Esophagus muscularis mucosa (tissue), 4 donors: ENCODE data around the gene CCDC87.

ENCODE experiments used
- EP300 ChIP-seq: sonication (generic); formaldehyde crosslinking; IDR thresholded peaks from one replicate; pipeline ENCODE4 v1.6.1; 2017; ENCODE audit warnings: antibody characterized with exemption
- POLR2A ChIP-seq: fragments of 450-650 bp; IDR thresholded peaks from one replicate; pipeline ENCODE4 v1.6.1; 2017; ENCODE audit warnings: antibody characterized with exemption, moderate library complexity, mild to moderate bottlenecking, low read depth
- TF ChIP-seq, protein P1 (sequence below), 3 experiments: fragments of 200-600 bp in 2 of 3; fragments of 450-650 bp in 1 of 3; sonication (generic) in 2 of 3; IDR thresholded peaks; one replicate each; pipeline ENCODE4 v1.5.1; 2017 to 2019; ENCODE audit warnings: antibody characterized with exemption in 3 of 3, mild to moderate bottlenecking in 2 of 3, moderate library complexity in 1 of 3

GRCh38 chr11:66569076-66569475 is 23.8 kb downstream of the CCDC87 start:
- no peak for TF ChIP-seq POLR2A
- TF ChIP-seq, protein P1, sequence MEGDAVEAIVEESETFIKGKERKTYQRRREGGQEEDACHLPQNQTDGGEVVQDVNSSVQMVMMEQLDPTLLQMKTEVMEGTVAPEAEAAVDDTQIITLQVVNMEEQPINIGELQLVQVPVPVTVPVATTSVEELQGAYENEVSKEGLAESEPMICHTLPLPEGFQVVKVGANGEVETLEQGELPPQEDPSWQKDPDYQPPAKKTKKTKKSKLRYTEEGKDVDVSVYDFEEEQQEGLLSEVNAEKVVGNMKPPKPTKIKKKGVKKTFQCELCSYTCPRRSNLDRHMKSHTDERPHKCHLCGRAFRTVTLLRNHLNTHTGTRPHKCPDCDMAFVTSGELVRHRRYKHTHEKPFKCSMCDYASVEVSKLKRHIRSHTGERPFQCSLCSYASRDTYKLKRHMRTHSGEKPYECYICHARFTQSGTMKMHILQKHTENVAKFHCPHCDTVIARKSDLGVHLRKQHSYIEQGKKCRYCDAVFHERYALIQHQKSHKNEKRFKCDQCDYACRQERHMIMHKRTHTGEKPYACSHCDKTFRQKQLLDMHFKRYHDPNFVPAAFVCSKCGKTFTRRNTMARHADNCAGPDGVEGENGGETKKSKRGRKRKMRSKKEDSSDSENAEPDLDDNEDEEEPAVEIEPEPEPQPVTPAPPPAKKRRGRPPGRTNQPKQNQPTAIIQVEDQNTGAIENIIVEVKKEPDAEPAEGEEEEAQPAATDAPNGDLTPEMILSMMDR (IDR thresholded peaks at IDR 0.05), result no peak
- no peak for TF ChIP-seq EP300
